Head of caudate nucleus (tissue), 42 donors: Measurements from ENCODE around the gene NUP54.

Experiments
- DNase-seq, 42 donors: peaks; one replicate each; pipeline versions ENCODE4 v3.0.0 to v3.0.0-alpha.2; 2020 to 2021; ENCODE audit warnings: mixed read lengths in 7 of 42
- intact Hi-C: fragments of 100-400 bp; cut with DNase I; formaldehyde crosslinking; loops from one replicate; pipeline ENCODE4 v1.15.0; 2022

Gene NUP54

GRCh38 chr4:76148142-76148865 is at the start of gene NUP54:
NUP54 (minus strand) TSS chr4:76148397; CDS start chr4:76148374, 23 bp downstream.
- peak; percentile 91 to 98 (median 95) for DNase-seq
- intact Hi-C loops = no loop called here

- intact Hi-C loops = no loop called here
Measured at GRCh38 chr4:76197031-76197743, 49.0 kb upstream of the NUP54 start.

GRCh38 chr4:76196376-76196775 is 48.2 kb upstream of the NUP54 start:
- intact Hi-C loops = no loop called here
- no peak for DNase-seq

More at GRCh38 chr4:76197031-76197743, 49.0 kb upstream of the NUP54 start:
- DNase-seq = no peak

- intact Hi-C loops = no loop called here
- no peak for DNase-seq
Measured at GRCh38 chr4:76195326-76195725, 47.1 kb upstream of the NUP54 start.

GRCh38 chr4:76194325-76194724 is 46.1 kb upstream of the NUP54 start:
- intact Hi-C loops = no loop called here
- peak in 28 of 42 donors; percentile 25 to 86 (median 57) for DNase-seq

- intact Hi-C loops = no loop called here
- DNase-seq = no peak
Measured at GRCh38 chr4:76192236-76192635, 44.0 kb upstream of the NUP54 start.

- no peak for DNase-seq
Measured at GRCh38 chr4:76188557-76188956, 40.4 kb upstream of the NUP54 start.

GRCh38 chr4:76188149-76188548 is 40.0 kb upstream of the NUP54 start:
- intact Hi-C loops = no loop called here
- no peak for DNase-seq

More at GRCh38 chr4:76188557-76188956, 40.4 kb upstream of the NUP54 start:
- intact Hi-C loops = no loop called here

GRCh38 chr4:76187152-76187551 is 39.0 kb upstream of the NUP54 start:
- no peak for DNase-seq
- intact Hi-C loops = no loop called here

- no peak for DNase-seq
- intact Hi-C loops = no loop called here
Measured at GRCh38 chr4:76182463-76182862, 34.3 kb upstream of the NUP54 start.

- intact Hi-C loops = no loop called here
- DNase-seq = peak; percentile 63 to 97 (median 90)
Measured at GRCh38 chr4:76179398-76180318, 31.5 kb upstream of the NUP54 start.

- intact Hi-C loops = no loop called here
- peak in 4 of 42 donors; percentile 23 to 64 (median 33) for DNase-seq
Measured at GRCh38 chr4:76178296-76178695, 30.1 kb upstream of the NUP54 start.

GRCh38 chr4:76177709-76178108 is 29.5 kb upstream of the NUP54 start:
- intact Hi-C loops = no loop called here
- no peak for DNase-seq

GRCh38 chr4:76175336-76175735 is 27.1 kb upstream of the NUP54 start:
- intact Hi-C loops = no loop called here
- no peak for DNase-seq

GRCh38 chr4:76174216-76174615 is 26.0 kb upstream of the NUP54 start:
- DNase-seq = no peak
- intact Hi-C loops = no loop called here

GRCh38 chr4:76168688-76169087 is 20.5 kb upstream of the NUP54 start:
- intact Hi-C loops = no loop called here
- no peak for DNase-seq

- intact Hi-C loops = no loop called here
- no peak for DNase-seq
Measured at GRCh38 chr4:76166480-76166879, 18.3 kb upstream of the NUP54 start.

GRCh38 chr4:76160355-76160754 is 12.2 kb upstream of the NUP54 start:
- DNase-seq = no peak
- intact Hi-C loops = no loop called here

- DNase-seq = no peak
- intact Hi-C loops = no loop called here
Measured at GRCh38 chr4:76156635-76157034, 8.4 kb upstream of the NUP54 start.

GRCh38 chr4:76155979-76156378 is 7.8 kb upstream of the NUP54 start:
- no peak for DNase-seq
- intact Hi-C loops = no loop called here
